ENCODE data around the gene CAPN2.

- TF ChIP-seq CTCF (IDR thresholded peaks at IDR 0.05) = no peak
- no peak for TF ChIP-seq FOXM1 (IDR thresholded peaks at IDR 0.05; ENCODE audit: low read depth)
- TF ChIP-seq EP300 (IDR thresholded peaks at IDR 0.05; ENCODE audit: borderline replicate concordance in 1 of 2, low read depth in 1 of 2, low read length in 1 of 2) = no peak
- TF ChIP-seq RCOR1 (IDR thresholded peaks at IDR 0.05; ENCODE audit: low read length) = no peak
- TF ChIP-seq NFIC (IDR thresholded peaks at IDR 0.05; ENCODE audit: borderline replicate concordance) = no peak
These were observed 63.4 kb downstream of the CAPN2 start for GRCh38 chr1:223775711-223776074.
